ENCODE measurements around the gene MED15. TPM values are rescaled to one million over a fixed set of nuclear protein-coding genes. Genes with fewer than 3 reads are reported as not detected.
A peak's percentile ranks its signal among the peaks of the same experiment; 100 is the strongest.

The MED15 gene
- total RNA-seq, 4 donors from 2014 or later, result 36.5 to 90.5 (median 57.2) TPM

- DNase-seq (ENCODE audit: low spot score) (peak; percentile 47), ATAC-seq (ENCODE audit: low FRiP score) (peak; percentile 78)
- no peak for TF ChIP-seq CTCF (IDR thresholded peaks at IDR 0.05)
Measured at GRCh38 chr22:20514658-20515406, 7.4 kb downstream of the MED15 start.

GRCh38 chr22:20516399-20516798 is 9.0 kb downstream of the MED15 start:
- ATAC-seq (ENCODE audit: low FRiP score) (no peak), DNase-seq (ENCODE audit: low spot score) (no peak)
- no peak for TF ChIP-seq CTCF (IDR thresholded peaks at IDR 0.05)

GRCh38 chr22:20517422-20517821 is 10.0 kb downstream of the MED15 start:
- DNase-seq (ENCODE audit: low spot score) (no peak), ATAC-seq (ENCODE audit: low FRiP score) (no peak)
- TF ChIP-seq CTCF (IDR thresholded peaks at IDR 0.05), result no peak

- TF ChIP-seq CTCF (IDR thresholded peaks at IDR 0.05), result no peak
- DNase-seq (ENCODE audit: low spot score) (no peak), ATAC-seq (ENCODE audit: low FRiP score) (no peak)
Measured at GRCh38 chr22:20517841-20518592, 10.6 kb downstream of the MED15 start.

GRCh38 chr22:20519558-20519957 is 12.1 kb downstream of the MED15 start:
- no peak for TF ChIP-seq CTCF (IDR thresholded peaks at IDR 0.05)
- ATAC-seq (ENCODE audit: low FRiP score), result no peak
- no peak for DNase-seq (ENCODE audit: low spot score)

GRCh38 chr22:20520093-20520511 is 12.7 kb downstream of the MED15 start:
- no peak for TF ChIP-seq CTCF (IDR thresholded peaks at IDR 0.05)
- DNase-seq (ENCODE audit: low spot score), result no peak
- peak; percentile 65 for ATAC-seq (ENCODE audit: low FRiP score)

Measured in omental fat pad (tissue), 4 donors.